ENCODE data around the gene SLC24A3. TPM values are rescaled to one million over a fixed set of nuclear protein-coding genes. Genes with fewer than 3 reads are reported as not detected.
"Not testable (repeated sequence)": the region's sequence is repeated elsewhere in the genome, so short reads cannot be mapped to it uniquely, and the experiment has no call there.

SLC24A3 gene
- total RNA-seq, 1 donor from 2014 or later = 7.1 TPM

- DNase-seq = no peak
Measured at GRCh38 chr20:19746396-19746795, 534.0 kb downstream of the SLC24A3 start.

GRCh38 chr20:19747903-19748302 is 535.5 kb downstream of the SLC24A3 start:
- no peak for DNase-seq

GRCh38 chr20:19748681-19749080 is 536.2 kb downstream of the SLC24A3 start:
- DNase-seq = no peak

- DNase-seq = peak; percentile 80
Measured at GRCh38 chr20:19749618-19750071, 537.2 kb downstream of the SLC24A3 start.

- no peak for DNase-seq
Measured at GRCh38 chr20:19750101-19750606, 537.7 kb downstream of the SLC24A3 start.

- no peak for DNase-seq
Measured at GRCh38 chr20:19750907-19751636, 538.6 kb downstream of the SLC24A3 start.

GRCh38 chr20:19754201-19754600 is 541.8 kb downstream of the SLC24A3 start:
- DNase-seq = not testable (repeated sequence)

GRCh38 chr20:19756761-19757486 is 544.5 kb downstream of the SLC24A3 start:
- no peak for DNase-seq

GRCh38 chr20:19757487-19758132 is 545.2 kb downstream of the SLC24A3 start:
- peak; percentile 95 for DNase-seq

- no peak for DNase-seq
Measured at GRCh38 chr20:19758133-19758500, 545.7 kb downstream of the SLC24A3 start, which contains the start of gene RIN2. RIN2 (plus strand) TSS chr20:19758258; CDS start chr20:19889602, 131,344 bp downstream.

- peak; percentile 45 for DNase-seq
Measured at GRCh38 chr20:19758501-19759331, 546.3 kb downstream of the SLC24A3 start.

- DNase-seq = no peak
Measured at GRCh38 chr20:19760371-19760721, 547.9 kb downstream of the SLC24A3 start.

- DNase-seq = peak; percentile 87
Measured at GRCh38 chr20:19761326-19761725, 548.9 kb downstream of the SLC24A3 start.

GRCh38 chr20:19761841-19762240 is 549.4 kb downstream of the SLC24A3 start:
- no peak for DNase-seq

GRCh38 chr20:19764207-19764606 is 551.8 kb downstream of the SLC24A3 start:
- DNase-seq = no peak

GRCh38 chr20:19765266-19765665 is 552.8 kb downstream of the SLC24A3 start:
- no peak for DNase-seq

GRCh38 chr20:19765913-19766312 is 553.5 kb downstream of the SLC24A3 start:
- no peak for DNase-seq

- DNase-seq = no peak
Measured at GRCh38 chr20:19767070-19767469, 554.6 kb downstream of the SLC24A3 start.

GRCh38 chr20:19768325-19768842 is 555.9 kb downstream of the SLC24A3 start:
- DNase-seq = no peak

- peak; percentile 34 for DNase-seq
Measured at GRCh38 chr20:19769507-19769906, 557.1 kb downstream of the SLC24A3 start.

GRCh38 chr20:19770375-19770774 is 557.9 kb downstream of the SLC24A3 start:
- DNase-seq = no peak

- no peak for DNase-seq
Measured at GRCh38 chr20:19771031-19771430, 558.6 kb downstream of the SLC24A3 start.
